Kidney (tissue), 14 donors: ENCODE measurements around the gene KCNK7. TPM values are rescaled to one million over a fixed set of nuclear protein-coding genes. Genes with fewer than 3 reads are reported as not detected.
A peak's percentile ranks its signal among the peaks of the same experiment; 100 is the strongest.

Source experiments
- DNase-seq, 5 donors: peaks; one replicate each; pipeline ENCODE4 v3.0.0-alpha.2; 2013 to 2020
- FAIRE-seq: peaks from 2 replicates; lab custom pipeline; 2012; peaks lifted over from hg19 to GRCh38; lab: Jason Lieb, UNC
- H3K27ac ChIP-seq, 2 donors: one replicate each; pipeline ENCODE4 v1.7.0; 2013; ENCODE audit warnings: low read depth in 2 of 2, low read length in 2 of 2, inconsistent platforms in 1 of 2
- H3K27me3 ChIP-seq: one replicate; pipeline ENCODE4 v1.7.1; 2013; ENCODE audit warnings: low read length, inconsistent platforms; ENCODE audit not compliant: control insufficient read depth, insufficient read depth
- H3K36me3 ChIP-seq, 3 donors: one replicate each; pipeline versions ENCODE4 v1.7.0 to v1.7.1; 2013; ENCODE audit warnings: low read length in 3 of 3, control low read depth in 1 of 3, inconsistent platforms in 1 of 3; ENCODE audit not compliant: insufficient read depth in 3 of 3, control insufficient read depth in 2 of 3
- H3K4me1 ChIP-seq, 3 donors: one replicate each; pipeline versions ENCODE4 v1.7.0 to v1.7.1; 2013; ENCODE audit warnings: low read length in 3 of 3, inconsistent platforms in 1 of 3, low read depth in 1 of 3; ENCODE audit not compliant: control insufficient read depth in 2 of 3, insufficient read depth in 2 of 3
- H3K4me3 ChIP-seq, 3 donors: one replicate each; pipeline versions ENCODE4 v1.7.0 to v1.8.1; 2013; ENCODE audit warnings: low read length in 3 of 3, control low read depth in 1 of 3, inconsistent platforms in 1 of 3
- H3K9ac ChIP-seq, 3 donors: one replicate each; pipeline versions ENCODE4 v1.7.0 to v1.7.1; 2013; ENCODE audit warnings: low read length in 3 of 3, control low read depth in 1 of 3, inconsistent platforms in 1 of 3
- H3K9me3 ChIP-seq, 3 donors: one replicate each; pipeline versions ENCODE4 v1.7.0 to v1.7.1; 2013; ENCODE audit warnings: low read length in 3 of 3, control low read depth in 1 of 3, inconsistent platforms in 1 of 3; ENCODE audit not compliant: control insufficient read depth in 2 of 3, insufficient read depth in 1 of 3
- CTCF ChIP-seq: IDR thresholded peaks from 3 replicates; pipeline ENCODE4 v1.5.1; 2012; ENCODE audit warnings: mild to moderate bottlenecking, moderate library complexity, borderline replicate concordance; ENCODE audit not compliant: insufficient read depth; ENCODE audit errors: extremely low read depth
- intact Hi-C: fragments of 100-400 bp; cut with DNase I; formaldehyde crosslinking; loops from one replicate; pipeline ENCODE4 v1.11.1; 2022
- polyA plus RNA-seq: library from polyadenylated mRNA; stranded (reverse); fragments of 350-450 nt; fragmentation: Illumina TruSeq; extraction: RNeasy Lipid Tissue Mini Kit (QIAGEN cat#74804); gene quantifications from one replicate; pipeline ENCODE4 v1.2.3, GENCODE V29; 2014; ENCODE audit warnings: low read depth, low replicate concordance; ENCODE audit not compliant: insufficient read depth
- total RNA-seq: library from RNA; stranded (reverse); fragmentation: NEBNext Ultra II Directional; extraction: Animal tissue kit (Norgen Biotek cat#: 25700); gene quantifications from one replicate; pipeline ENCODE4 v1.2.1, GENCODE V29; 2021
- donor health status: control.
- donor health status: control.
- donor health status: control.
- donor health status: control.
- donor health status: control.
- donor health status: DM: yes; HTN: yes; CAD: no.
- donor health status: Normal renal cell carcinoma (clear cell type).

The KCNK7 gene
- total and polyA plus RNA-seq, 2 donors from 2014 or later = 0.25 TPM; not detected in 1

GRCh38 chr11:65630215-65630614, 34.6 kb upstream of the KCNK7 start:
- Histone ChIP-seq H3K27me3 (no peaks in the 10 kb centered on the region), H3K9ac (no peak overlapping the region)
- TF ChIP-seq CTCF = no peak

GRCh38 chr11:65629579-65629978, 34.0 kb upstream of the KCNK7 start:
- peaks cover 3 to 38% (median 35%) of the 10 kb centered on the region in 3 donors for H3K36me3 ChIP-seq
- H3K27ac ChIP-seq = no peak overlapping the region
- no peak for FAIRE-seq
- H3K4me3 ChIP-seq = no peak overlapping the region
- no peak overlapping the region for H3K9ac ChIP-seq
- no peak for TF ChIP-seq CTCF
- no peaks in the 10 kb centered on the region for H3K9me3 ChIP-seq
- intact Hi-C loops = no loop called here
- no peaks in the 10 kb centered on the region for H3K27me3 ChIP-seq
- H3K4me1 ChIP-seq = no peaks in the 10 kb centered on the region
- peak in 1 of 5 donors; percentile 34 for DNase-seq

More at GRCh38 chr11:65630215-65630614, 34.6 kb upstream of the KCNK7 start:
- no peaks in the 10 kb centered on the region for H3K9me3 ChIP-seq
- H3K27ac ChIP-seq = no peak overlapping the region
- intact Hi-C loops = no loop called here
- FAIRE-seq (no peak), DNase-seq (no peak)
- peaks cover 5 to 44% (median 42%) of the 10 kb centered on the region in 3 donors for H3K36me3 ChIP-seq
- no peaks in the 10 kb centered on the region for H3K4me1 ChIP-seq
- no peak overlapping the region for H3K4me3 ChIP-seq

GRCh38 chr11:65627202-65627601, 31.6 kb upstream of the KCNK7 start:
- intact Hi-C loops = no loop called here
- no peak overlapping the region for H3K27ac ChIP-seq
- no peak for TF ChIP-seq CTCF
- DNase-seq (no peak), FAIRE-seq (no peak)
- H3K36me3 ChIP-seq = peaks cover 2 to 36% (median 31%) of the 10 kb centered on the region in 3 donors
- no peak overlapping the region for H3K9ac ChIP-seq
- H3K4me1 ChIP-seq = no peaks in the 10 kb centered on the region
- no peaks in the 10 kb centered on the region for H3K27me3 ChIP-seq
- no peak overlapping the region for H3K4me3 ChIP-seq
- H3K9me3 ChIP-seq = no peaks in the 10 kb centered on the region

GRCh38 chr11:65625628-65626342, 30.2 kb upstream of the KCNK7 start:
- peak; percentile 54 for TF ChIP-seq CTCF
- H3K27me3 ChIP-seq = no peaks in the 10 kb centered on the region
- no peak overlapping the region for H3K4me3 ChIP-seq
- H3K36me3 ChIP-seq = peaks cover 2 to 33% (median 29%) of the 10 kb centered on the region in 3 donors
- no peak overlapping the region for H3K9ac ChIP-seq
- no peaks in the 10 kb centered on the region for H3K4me1 ChIP-seq
- no peaks in the 10 kb centered on the region for H3K9me3 ChIP-seq
- DNase-seq (peak; percentile 41 to 84 (median 57)), FAIRE-seq (no peak)
- intact Hi-C loops = no loop called here
- no peak overlapping the region for H3K27ac ChIP-seq
